Measurements from ENCODE around the gene STRA8. TPM values are rescaled to one million over a fixed set of nuclear protein-coding genes. Genes with fewer than 3 reads are reported as not detected.
A peak's percentile ranks its signal among the peaks of the same experiment; 100 is the strongest.

The STRA8 gene
- total RNA-seq, 1 experiment from 2014 or later: not detected

DNA sequence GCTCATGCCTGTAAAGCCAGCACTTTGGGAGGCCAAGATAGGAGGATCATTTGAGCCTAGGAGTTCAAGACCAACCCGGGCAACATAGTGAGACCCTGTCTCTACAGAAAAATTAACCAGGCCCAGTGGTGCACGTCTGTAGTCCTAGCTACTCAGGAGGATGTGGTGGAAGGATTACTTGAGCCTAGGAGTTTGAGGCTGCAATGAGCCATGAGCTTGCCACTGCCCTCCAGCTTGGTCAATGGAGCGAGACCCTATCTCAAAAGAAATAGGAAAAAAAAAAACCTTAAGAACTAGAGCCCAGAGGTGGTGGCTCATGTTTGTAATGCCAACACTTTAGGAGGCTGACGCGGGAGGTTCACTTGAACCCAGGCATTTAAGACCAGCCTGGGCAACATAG, 2.2 kb downstream of the STRA8 start:
- DNase-seq (ENCODE audit: extremely low read depth, low read depth): no peak

GRCh38 chr7:135236727-135237126, 3.1 kb downstream of the STRA8 start:
- no peak for DNase-seq (ENCODE audit: extremely low read depth, low read depth)

GRCh38 chr7:135238112-135238744, 4.6 kb downstream of the STRA8 start:
- no peak for DNase-seq (ENCODE audit: extremely low read depth, low read depth)

DNA sequence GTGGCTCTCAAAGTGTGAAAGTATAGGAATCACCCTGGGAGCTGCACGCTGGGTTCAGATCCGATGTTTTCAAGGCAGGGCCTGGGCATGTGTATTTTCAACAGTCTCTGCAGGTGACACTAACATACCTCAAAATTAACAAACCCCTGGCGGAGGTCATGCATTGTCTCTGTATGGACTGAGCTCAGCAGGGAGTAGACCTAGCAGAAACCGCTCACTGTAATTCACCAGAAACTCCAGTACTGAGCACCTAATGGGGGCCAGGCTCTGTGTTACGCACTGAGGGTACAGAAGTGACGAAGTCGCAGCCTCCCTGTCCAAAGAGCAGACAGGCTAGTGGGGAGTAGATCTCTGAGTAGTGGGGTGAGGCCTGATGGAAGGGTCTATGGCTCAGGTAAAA, 5.6 kb downstream of the STRA8 start:
- DNase-seq (ENCODE audit: extremely low read depth, low read depth): no peak

DNA sequence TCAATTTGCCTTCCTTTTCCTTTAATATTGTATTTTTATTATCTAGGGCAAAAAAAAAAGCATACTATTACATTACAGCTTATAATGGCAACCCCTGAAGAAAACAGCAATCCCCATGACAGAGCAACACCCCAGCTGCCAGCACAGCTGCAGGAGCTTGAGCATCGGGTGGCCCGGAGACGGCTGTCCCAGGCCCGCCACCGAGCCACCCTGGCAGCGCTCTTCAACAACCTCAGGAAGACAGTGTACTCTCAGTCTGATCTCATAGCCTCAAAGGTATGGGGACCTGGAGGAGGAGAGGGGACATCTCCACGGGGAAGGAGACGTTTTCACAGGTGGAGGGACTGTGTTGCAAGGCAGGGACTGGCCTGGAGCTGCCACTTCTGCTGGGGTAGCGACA, 6.8 kb downstream of the STRA8 start:
- no peak for DNase-seq (ENCODE audit: extremely low read depth, low read depth)

DNA sequence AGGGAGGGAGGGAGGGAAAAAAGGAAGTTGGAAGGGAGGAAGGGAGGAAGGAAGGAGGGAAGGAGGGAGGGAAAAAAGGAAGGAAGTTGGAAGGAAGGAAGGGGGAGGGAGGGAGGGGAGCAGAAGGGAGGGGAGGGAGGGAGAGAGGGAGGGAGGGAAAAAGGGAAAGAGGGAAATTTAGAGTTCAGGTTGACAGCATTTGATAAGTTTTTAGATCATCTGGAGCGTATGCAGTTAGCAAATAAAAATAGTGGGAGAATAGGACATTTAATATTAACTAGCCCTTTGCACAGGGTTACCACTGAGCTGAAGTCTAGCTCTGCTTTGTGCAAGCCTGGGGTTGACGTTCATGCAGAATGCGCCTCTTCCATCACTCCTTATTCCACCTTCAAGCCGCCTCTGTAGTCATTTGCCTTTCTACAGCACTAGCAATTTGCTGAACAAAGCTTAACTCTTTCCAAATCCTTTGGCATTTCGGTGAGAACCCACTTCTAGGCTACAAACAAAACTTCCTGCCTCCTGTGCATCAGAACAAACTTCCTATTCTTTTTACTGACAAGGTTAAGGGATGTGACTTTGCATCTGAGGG, 8.6 kb downstream of the STRA8 start:
- DNase-seq (ENCODE audit: extremely low read depth, low read depth): no peak

- no peak for DNase-seq (ENCODE audit: extremely low read depth, low read depth)
Measured at GRCh38 chr7:135245226-135246190, 11.9 kb downstream of the STRA8 start.

DNA sequence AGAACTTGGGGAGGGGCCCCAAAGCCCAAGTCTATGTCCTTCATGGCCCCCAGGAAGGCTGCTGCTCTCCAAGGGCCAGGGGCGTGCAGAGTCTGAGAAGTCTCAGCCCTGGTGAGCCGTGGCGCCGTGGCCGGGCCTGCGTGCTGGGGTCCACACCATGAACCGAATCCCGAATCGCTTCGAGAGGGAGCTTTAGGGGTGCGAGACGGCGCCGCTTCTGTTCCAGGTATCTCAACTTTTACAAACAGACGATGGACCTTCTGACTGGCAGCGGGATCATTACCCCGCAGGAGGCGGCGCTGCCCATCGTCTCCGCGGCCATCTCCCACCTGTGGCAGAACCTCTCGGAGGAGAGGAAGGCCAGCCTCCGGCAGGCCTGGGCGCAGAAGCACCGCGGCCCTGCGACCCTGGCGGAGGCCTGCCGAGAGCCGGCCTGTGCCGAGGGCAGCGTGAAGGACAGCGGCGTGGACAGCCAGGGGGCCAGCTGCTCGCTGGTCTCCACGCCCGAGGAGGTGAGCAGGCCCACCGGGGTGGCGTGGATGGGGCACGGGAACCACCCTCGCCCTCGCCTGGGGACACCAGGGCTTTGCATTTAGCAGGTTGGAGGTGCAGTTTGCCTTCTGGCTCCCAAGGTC, 12.7 kb downstream of the STRA8 start:
- no peak for DNase-seq (ENCODE audit: extremely low read depth, low read depth)

DNA sequence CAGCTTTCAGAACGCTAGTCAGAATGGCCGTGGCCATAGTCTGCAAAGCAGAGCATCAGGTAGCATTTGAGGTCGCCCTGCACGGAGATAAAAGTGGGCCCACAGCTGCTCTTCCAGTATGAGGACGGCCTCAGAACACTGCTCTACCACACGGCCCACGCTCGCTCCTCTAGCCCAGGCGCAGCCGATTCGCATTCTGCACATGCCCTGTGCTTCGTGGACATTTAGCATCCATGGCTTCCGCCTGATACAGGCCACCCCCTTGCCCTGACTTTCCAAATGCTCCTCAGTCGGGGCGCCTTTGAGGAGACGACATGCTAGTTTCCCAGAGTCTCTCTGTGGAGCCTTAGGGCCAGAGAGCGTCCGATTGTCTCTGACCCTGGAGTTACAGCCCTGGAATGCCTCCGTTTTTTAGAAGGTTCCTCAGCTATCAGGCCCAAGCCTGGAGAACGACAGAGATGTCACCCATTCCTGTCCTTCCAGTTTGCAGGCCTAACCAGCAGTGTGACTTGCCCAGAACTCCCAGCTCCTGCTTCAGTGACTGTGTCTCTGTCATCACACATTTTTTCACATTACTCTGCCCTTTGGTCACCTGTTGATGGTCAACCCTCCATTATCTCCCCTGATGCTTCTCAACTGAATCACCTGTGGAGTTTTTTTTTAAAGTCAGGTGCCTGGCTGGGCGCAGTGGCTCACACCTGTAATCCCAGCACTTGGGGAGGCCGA, 14.3 kb downstream of the STRA8 start:
- no peak for DNase-seq (ENCODE audit: extremely low read depth, low read depth)

DNA sequence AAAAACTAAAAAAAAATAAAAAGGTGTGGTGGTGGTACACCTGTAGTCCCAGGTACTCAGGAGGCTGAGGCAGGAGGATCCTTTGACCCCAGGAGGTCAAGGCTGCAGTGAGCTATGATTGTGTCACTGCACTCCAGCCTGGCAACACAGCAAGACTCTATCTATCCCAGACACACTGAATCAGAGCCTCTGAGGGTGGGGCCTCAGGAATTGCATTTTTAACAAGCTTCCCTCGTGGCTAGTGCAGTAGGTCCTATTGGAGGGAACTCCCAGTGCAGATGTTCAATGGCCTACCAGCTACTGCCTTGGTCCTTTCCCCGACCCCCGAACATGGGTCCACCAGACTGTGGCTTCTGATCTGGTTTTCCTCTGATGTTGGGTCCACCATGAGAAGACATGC, 14.9 kb downstream of the STRA8 start:
- DNase-seq (ENCODE audit: extremely low read depth, low read depth): no peak

- DNase-seq (ENCODE audit: extremely low read depth, low read depth): no peak
Measured at GRCh38 chr7:135251496-135252391, 18.1 kb downstream of the STRA8 start.

GRCh38 chr7:135253851-135254771, 20.5 kb downstream of the STRA8 start:
- DNase-seq (ENCODE audit: extremely low read depth, low read depth): peak; percentile 48

DNA sequence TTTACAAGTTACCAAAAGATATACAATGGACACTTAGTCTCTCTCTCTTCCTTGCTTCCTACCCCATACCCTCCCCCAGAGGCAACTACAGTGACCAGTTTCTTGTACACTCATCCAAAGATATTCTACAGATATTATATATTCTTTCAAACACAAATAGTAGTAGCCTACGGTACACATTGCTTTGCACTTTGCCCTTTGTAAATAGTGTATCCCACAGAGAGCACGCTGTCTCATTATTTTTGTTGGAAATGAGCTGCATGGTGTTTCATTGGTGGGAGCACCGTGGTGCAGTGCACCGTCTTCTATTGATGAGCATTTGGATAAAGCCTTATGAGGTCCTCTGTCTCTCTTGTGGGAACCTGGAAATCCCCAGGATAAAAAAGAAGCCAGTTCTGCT, 24.2 kb downstream of the STRA8 start:
- no peak for DNase-seq (ENCODE audit: extremely low read depth, low read depth)

- DNase-seq (ENCODE audit: extremely low read depth, low read depth): no peak
Measured at GRCh38 chr7:135258585-135258984, 24.9 kb downstream of the STRA8 start.

DNA sequence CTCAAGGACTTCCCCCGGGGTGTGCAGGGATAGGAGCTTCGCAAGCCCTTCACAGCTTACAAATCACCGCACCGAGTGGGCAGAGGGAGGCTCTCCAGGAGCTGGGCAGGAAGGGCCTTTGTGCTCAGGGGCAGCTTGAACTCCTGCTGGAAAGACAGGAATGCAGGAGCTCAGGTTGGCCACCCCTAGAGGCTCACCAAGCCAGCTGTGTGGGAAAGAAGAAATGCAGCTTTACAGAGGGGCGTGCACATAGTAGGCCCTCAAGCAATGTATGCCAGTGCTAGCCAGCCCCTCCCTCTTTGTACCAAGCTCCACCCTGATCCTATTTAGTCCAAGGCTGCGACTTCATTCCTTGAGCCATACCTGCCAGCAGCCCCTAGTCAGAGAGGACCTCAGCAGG, 26.1 kb downstream of the STRA8 start:
- DNase-seq (ENCODE audit: extremely low read depth, low read depth): no peak

DNA sequence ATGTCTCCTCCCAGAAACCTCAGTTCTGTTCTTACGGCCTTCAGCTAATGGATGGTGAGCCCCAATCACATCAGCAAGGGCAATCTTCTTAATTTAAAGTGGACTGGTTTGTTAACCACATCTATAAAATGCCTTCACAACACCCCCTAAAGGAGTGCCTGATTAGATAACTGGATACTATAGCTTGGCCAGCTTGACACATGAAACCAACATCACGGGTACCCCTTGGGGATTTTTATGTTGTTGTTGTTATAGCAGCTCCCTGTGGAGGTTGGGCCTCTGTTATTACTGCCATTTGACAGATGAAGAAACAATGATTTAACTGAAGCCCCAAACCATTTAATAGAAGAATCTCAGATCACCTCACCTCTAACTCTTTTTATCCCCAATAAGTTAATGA, 26.8 kb downstream of the STRA8 start:
- no peak for DNase-seq (ENCODE audit: extremely low read depth, low read depth)

- DNase-seq (ENCODE audit: extremely low read depth, low read depth): no peak
Measured at GRCh38 chr7:135260930-135261721, 27.5 kb downstream of the STRA8 start.

Measured in NCI-H460 (cell line).